AG04450 (cell line): Measurements from ENCODE around the gene ZNF692. TPM values are rescaled to one million over a fixed set of nuclear protein-coding genes. Genes with fewer than 3 reads are reported as not detected.

Experiments used
- CTCF ChIA-PET: fragments of 300-600, 350-600 bp; formaldehyde crosslinking; extraction: SDS; loops from one replicate; lab custom pipeline; 2022; ENCODE audit warnings: antibody characterized with exemption, inconsistent platforms; lab: Charles Lee
- POLR2A ChIA-PET: fragments of 350-600 bp; formaldehyde crosslinking; extraction: SDS; loops from one replicate; lab custom pipeline; 2021; ENCODE audit warnings: antibody characterized with exemption, inconsistent platforms; lab: Yijun Ruan, JAX
- DNase-seq: peaks from one replicate; pipeline ENCODE4 v3.0.0-alpha.2; 2011; ENCODE audit warnings: low read depth, low spot score
- H3K27ac ChIP-seq: one replicate; pipeline ENCODE4 v1.5.1; 2012; ENCODE audit warnings: low read depth, low read length, control low read depth
- H3K27me3 ChIP-seq: one replicate; pipeline ENCODE4 v1.6.0; 2012; ENCODE audit warnings: low read length; ENCODE audit not compliant: control insufficient read depth, insufficient read depth
- H3K4me3 ChIP-seq: 2 replicates; pipeline ENCODE4 v1.5.1; 2011; ENCODE audit warnings: mild to moderate bottlenecking, low read depth, low read length, control low read depth
- H3K9me3 ChIP-seq: 2 replicates; pipeline ENCODE4 v1.5.1; 2012; ENCODE audit warnings: low read length; ENCODE audit not compliant: control insufficient read depth, insufficient read depth
- CTCF ChIP-seq: IDR thresholded peaks from 2 replicates; pipeline ENCODE4 v1.5.1; 2011; ENCODE audit warnings: low read depth, low read length, control low read depth, inconsistent platforms
- polyA plus RNA-seq: library from polyadenylated mRNA; depleted of rRNA; stranded (reverse); fragments of >200 nt; gene quantifications from 2 replicates; pipeline ENCODE4 v1.2.3, GENCODE V29; 2011

The ZNF692 gene
- polyA plus RNA-seq, 1 experiment = 12.7 TPM

GRCh38 chr1:248828845-248829244 lies 30.0 kb downstream of the ZNF692 start:
- Histone ChIP-seq H3K4me3 (no peak overlapping the region), H3K9me3 (no peaks in the 10 kb centered on the region), H3K27me3 (peaks cover 2% of the 10 kb centered on the region), H3K27ac (peak overlapping the region; percentile 22)
- DNase-seq = no peak
- CTCF ChIA-PET = interaction anchor here (0.6 to 3.1 kb wide), 3 partner anchors 9 to 78 kb away, joined by 4 to 16 read pairs (median 8); partner anchors contain the start of gene ZNF672
- POLR2A ChIA-PET = interaction anchor here (1.5 kb wide), 1 partner anchor 9 kb away, joined by 12 read pairs; the partner anchor contains the start of gene ZNF672
- no peak for TF ChIP-seq CTCF

- peak within 1 kb of the TSS; percentile 99 for H3K4me3 ChIP-seq
- H3K27ac ChIP-seq = peak within 1 kb of the TSS; percentile 74
- H3K27me3 ChIP-seq = no peaks in the 10 kb centered on the region
- POLR2A ChIA-PET = interaction anchor here (0.6 to 2.0 kb wide), 4 partner anchors 12 to 47 kb away, joined by 3 to 27 read pairs (median 6); partner anchors contain the start of gene ZNF672
- CTCF ChIA-PET = interaction anchor here (1.1 to 3.1 kb wide), 4 partner anchors 10 to 19 kb away, joined by 3 to 16 read pairs (median 4); partner anchors contain the start of gene ZNF672
- H3K9me3 ChIP-seq = no peaks in the 10 kb centered on the region
- TF ChIP-seq CTCF = peak; percentile 65
- DNase-seq = peak; percentile 86
Measured at GRCh38 chr1:248825909-248826760, 32.8 kb downstream of the ZNF692 start, which contains the start of gene SH3BP5L. Gene SH3BP5L, minus strand, starts transcription at chr1:248825915. Its CDS starts 980 bp downstream, at chr1:248824935.

- Histone ChIP-seq H3K27ac (peak overlapping the region; percentile 61), H3K27me3 (no peaks in the 10 kb centered on the region), H3K4me3 (peak overlapping the region; percentile 99), H3K9me3 (no peaks in the 10 kb centered on the region)
- POLR2A ChIA-PET = interaction anchor here (1.0 to 2.0 kb wide), 3 partner anchors 13 to 47 kb away, joined by 4 to 27 read pairs (median 7); partner anchors contain the start of gene ZNF672
- DNase-seq = no peak
- TF ChIP-seq CTCF = no peak
- CTCF ChIA-PET = interaction anchor here (1.1 to 1.6 kb wide), 2 partner anchors 20 kb away, joined by 4 read pairs; no protein-coding TSS in a partner anchor
Measured at GRCh38 chr1:248825573-248825908, 33.3 kb downstream of the ZNF692 start.

- CTCF ChIA-PET = interaction anchor here (1.1 kb wide), 1 partner anchor 20 kb away, joined by 4 read pairs; no protein-coding TSS in a partner anchor
- POLR2A ChIA-PET = interaction anchor here (1.8 to 2.0 kb wide), 2 partner anchors 13 to 48 kb away, joined by 7 to 27 read pairs; partner anchors contain the start of gene ZNF672
- H3K9me3 ChIP-seq = no peaks in the 10 kb centered on the region
- H3K27me3 ChIP-seq = no peaks in the 10 kb centered on the region
- peak overlapping the region; percentile 61 for H3K27ac ChIP-seq
- TF ChIP-seq CTCF = no peak
- peak overlapping the region; percentile 99 for H3K4me3 ChIP-seq
- no peak for DNase-seq
Measured at GRCh38 chr1:248825136-248825535, 33.7 kb downstream of the ZNF692 start.
